ENCODE results near the gene OTUD7B. TPM values are rescaled to one million over a fixed set of nuclear protein-coding genes. Genes with fewer than 3 reads are reported as not detected.
"Not testable (repeated sequence)": the region's sequence is repeated elsewhere in the genome, so short reads cannot be mapped to it uniquely, and the experiment has no call there.

OTUD7B gene
- total RNA-seq, 1 donor: 17.7 TPM

- no peak overlapping the region for H3K4me3 ChIP-seq (ENCODE audit: low read depth, low read length)
- DNase-seq (ENCODE audit: low read depth): no peak
- TF ChIP-seq CTCF (IDR thresholded peaks at IDR 0.05; ENCODE audit: insufficient read depth, low read length): no peak
Observed at GRCh38 chr1:149940427-149940826, 70.1 kb downstream of the OTUD7B start.

- DNase-seq (ENCODE audit: low read depth): not testable (repeated sequence)
- H3K4me3 ChIP-seq (ENCODE audit: low read depth, low read length): peak overlapping the region; percentile 49
Observed at GRCh38 chr1:149938668-149939003, 71.9 kb downstream of the OTUD7B start.

- no peak for DNase-seq (ENCODE audit: low read depth)
- TF ChIP-seq CTCF (IDR thresholded peaks at IDR 0.05; ENCODE audit: insufficient read depth, low read length): no peak
- no peak overlapping the region for H3K4me3 ChIP-seq (ENCODE audit: low read depth, low read length)
Observed at GRCh38 chr1:149937759-149938158, 72.8 kb downstream of the OTUD7B start.

- TF ChIP-seq CTCF (IDR thresholded peaks at IDR 0.05; ENCODE audit: insufficient read depth, low read length): no peak
- H3K4me3 ChIP-seq (ENCODE audit: low read depth, low read length): peak overlapping the region; percentile 89
- DNase-seq (ENCODE audit: low read depth): peak; percentile 53
Observed at GRCh38 chr1:149936992-149937705, 73.4 kb downstream of the OTUD7B start.

GRCh38 chr1:149936170-149936991, 74.1 kb downstream of the OTUD7B start, which contains the start of gene MTMR11:
MTMR11 (minus strand) TSS chr1:149936879; CDS start chr1:149936647, 232 bp downstream.
- TF ChIP-seq CTCF (IDR thresholded peaks at IDR 0.05; ENCODE audit: insufficient read depth, low read length): no peak
- peak; percentile 45 for DNase-seq (ENCODE audit: low read depth)
- H3K4me3 ChIP-seq (ENCODE audit: low read depth, low read length): peak within 1 kb of the TSS; percentile 89

- DNase-seq (ENCODE audit: low read depth): no peak
- TF ChIP-seq CTCF (IDR thresholded peaks at IDR 0.05; ENCODE audit: insufficient read depth, low read length): no peak
- H3K4me3 ChIP-seq (ENCODE audit: low read depth, low read length): no peak overlapping the region
Observed at GRCh38 chr1:149934356-149934755, 76.2 kb downstream of the OTUD7B start.

GRCh38 chr1:149933208-149933607, 77.3 kb downstream of the OTUD7B start:
- no peak for TF ChIP-seq CTCF (IDR thresholded peaks at IDR 0.05; ENCODE audit: insufficient read depth, low read length)
- no peak for DNase-seq (ENCODE audit: low read depth)
- no peak overlapping the region for H3K4me3 ChIP-seq (ENCODE audit: low read depth, low read length)
